ENCODE results near the gene NRROS.

Gene NRROS

DNA sequence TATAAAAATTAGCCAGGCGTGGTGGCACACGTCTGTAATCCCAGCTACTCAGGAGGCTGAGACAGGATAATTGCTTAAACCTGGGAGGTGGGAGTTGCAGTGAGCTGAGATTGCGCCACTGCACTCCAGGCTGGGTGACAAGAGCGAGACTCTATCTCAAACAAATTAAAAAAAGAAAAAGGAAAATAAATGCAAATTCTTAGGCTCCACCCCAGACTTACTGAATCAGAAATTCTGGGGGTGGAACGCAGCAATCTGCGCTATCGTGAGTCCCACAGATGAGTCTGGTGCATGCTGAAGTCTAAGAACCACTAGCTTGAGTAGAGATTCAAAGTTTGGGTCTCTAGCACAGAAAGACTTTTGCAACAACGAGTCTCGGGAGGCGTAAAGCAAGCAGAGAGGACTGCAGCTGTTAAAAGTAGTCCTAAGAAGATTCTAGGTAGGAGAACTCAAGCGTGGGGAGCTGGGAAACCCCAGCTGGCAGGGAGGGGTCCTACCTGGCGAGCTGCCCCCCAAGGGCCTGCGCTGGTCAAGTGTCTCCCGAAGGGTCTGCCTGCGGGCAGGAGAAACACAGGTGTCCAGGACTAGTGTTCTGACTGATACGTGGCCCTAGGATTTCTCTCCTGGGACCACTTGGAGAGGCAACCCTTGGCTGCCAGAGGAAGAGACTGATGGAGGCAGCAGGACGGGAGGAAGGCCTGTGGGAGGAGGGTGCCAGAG is 50.6 kb downstream of the NRROS start:
- FAIRE-seq, result no peak

DNA sequence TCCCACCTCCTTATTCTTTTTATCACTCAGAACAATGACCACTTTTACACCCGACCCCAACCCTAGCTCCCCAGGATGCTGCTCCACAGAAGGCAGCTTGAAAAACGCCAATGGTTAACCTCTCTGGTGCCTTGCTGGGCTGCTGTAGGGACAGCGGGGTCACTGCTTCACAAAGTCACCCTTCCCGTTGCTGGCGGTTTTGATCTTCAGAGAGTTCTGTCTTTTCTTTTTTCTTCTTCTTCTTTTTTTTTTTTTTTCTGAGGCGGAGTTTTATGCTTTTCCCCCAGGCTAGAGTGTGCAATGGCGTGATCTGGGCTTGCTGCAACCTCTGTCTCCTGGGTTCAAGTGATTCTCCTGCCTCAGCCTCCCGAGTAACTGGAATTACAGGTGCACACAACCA is 51.9 kb downstream of the NRROS start:
- FAIRE-seq, result no peak

DNA sequence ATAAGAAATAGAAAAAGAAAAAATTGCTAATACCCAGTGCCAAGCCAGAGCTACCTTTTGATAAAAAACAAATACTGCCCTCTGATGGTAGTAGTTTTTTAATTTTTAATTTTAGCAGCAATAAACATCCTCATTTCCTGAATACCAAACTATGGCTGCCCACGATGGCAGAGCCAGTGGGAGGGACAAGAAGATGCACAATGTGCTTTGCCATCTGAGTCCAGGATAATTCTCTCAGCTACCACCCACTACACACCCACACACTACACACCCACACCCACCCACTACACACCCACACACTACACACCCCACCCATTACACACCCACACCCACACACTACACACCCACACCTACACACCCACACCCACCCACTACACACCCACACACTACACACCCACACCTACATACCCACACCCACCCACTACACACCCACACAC is 54.7 kb downstream of the NRROS start:
- FAIRE-seq, result no peak

DNA sequence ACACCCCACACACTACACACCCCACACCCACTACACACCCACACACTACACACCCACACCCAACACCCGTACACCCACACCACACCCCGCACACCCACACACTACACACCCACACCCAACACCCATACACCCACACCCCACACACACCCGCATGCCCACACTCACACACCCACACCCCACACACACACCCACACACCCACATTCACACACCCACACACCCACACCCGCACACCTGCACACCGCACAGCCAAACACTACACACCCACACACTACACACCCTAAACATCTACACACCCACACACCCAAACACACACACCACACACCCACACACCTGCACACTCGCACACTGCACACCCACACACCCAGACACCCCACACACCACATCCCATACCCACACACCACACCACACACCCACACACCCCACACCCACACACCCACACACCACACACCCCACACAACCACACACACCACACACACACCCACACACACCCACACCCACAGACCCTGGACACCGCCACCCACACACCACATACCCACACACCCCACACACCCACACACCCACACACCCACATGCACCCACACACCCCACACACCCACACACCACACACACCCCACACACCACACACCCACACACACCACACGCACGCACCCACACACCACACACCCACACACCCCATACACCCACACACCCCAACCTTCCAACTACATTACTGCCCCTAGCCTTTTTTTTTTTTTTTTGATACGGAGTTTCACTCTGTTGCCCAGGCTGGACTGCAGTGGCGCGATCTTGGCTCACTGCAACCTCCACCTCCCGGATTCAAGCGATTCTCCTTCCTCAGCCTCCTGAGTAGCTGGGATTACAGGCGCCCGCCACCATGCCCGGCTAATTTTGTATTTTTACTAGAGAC is 55.7 kb downstream of the NRROS start:
- FAIRE-seq, result no peak

- no peak for FAIRE-seq
Measured at GRCh38 chr3:196695849-196696226, 56.3 kb downstream of the NRROS start.

GRCh38 chr3:196697270-196697669 is 57.8 kb downstream of the NRROS start:
- no peak for FAIRE-seq

DNA sequence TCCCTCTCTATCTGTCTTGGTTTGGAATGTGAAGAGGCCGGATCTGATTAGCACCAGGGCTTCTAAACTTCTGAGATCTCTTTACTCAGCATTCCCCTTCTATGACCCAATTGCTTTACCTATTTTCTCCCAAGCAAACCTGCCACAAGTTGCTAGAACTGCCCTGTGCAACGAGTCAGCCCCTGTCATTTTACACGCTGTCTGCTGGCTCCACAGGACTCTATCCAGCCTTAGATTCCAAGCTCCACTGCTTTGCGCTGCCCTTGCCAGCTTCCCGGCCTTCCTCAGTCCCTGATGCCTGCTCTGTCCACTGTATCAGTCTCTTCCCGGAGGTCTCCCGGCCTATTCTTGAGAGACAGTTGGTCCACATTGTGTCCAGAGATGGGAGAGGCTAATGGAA is 60.3 kb downstream of the NRROS start:
- FAIRE-seq, result no peak

DNA sequence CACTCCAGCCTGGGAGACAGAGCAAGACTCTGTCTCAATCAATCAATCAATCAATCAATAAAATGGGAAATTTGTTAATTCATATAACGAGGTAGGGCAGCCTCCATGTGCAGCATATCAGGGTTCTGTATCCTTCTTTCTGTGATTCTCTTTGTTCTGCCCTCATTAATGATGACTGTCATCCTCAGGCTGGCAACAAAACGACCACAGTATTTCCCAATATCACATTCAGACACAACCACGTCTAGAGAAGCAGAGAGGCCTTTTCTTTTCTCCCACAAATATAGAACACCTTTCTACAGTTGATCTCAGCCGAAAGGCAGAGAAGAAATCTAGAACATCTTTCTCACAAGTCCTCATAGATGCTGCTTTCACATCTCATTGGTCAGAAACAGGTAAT is 61.3 kb downstream of the NRROS start:
- FAIRE-seq, result no peak

- FAIRE-seq, result no peak
Measured at GRCh38 chr3:196706327-196706726, 66.8 kb downstream of the NRROS start.

- no peak for FAIRE-seq
Measured at GRCh38 chr3:196706731-196707130, 67.2 kb downstream of the NRROS start.

- FAIRE-seq, result no peak
Measured at GRCh38 chr3:196707566-196707965, 68.1 kb downstream of the NRROS start.

GRCh38 chr3:196708467-196708866 is 69.0 kb downstream of the NRROS start:
- FAIRE-seq, result no peak
